CD14-positive monocyte (primary cell): ENCODE measurements around the gene CDH5. TPM values are rescaled to one million over a fixed set of nuclear protein-coding genes. Genes with fewer than 3 reads are reported as not detected.
A peak's percentile ranks its signal among the peaks of the same experiment; 100 is the strongest.

ENCODE experiments used
- DNase-seq, 3 donors: peaks; one replicate each; pipeline ENCODE4 v3.0.0-alpha.2; 2011 to 2022
- H2AFZ ChIP-seq: 2 replicates; pipeline ENCODE4 v1.6.0; 2012; ENCODE audit warnings: mild to moderate bottlenecking, low read depth, low read length, inconsistent platforms; ENCODE audit not compliant: insufficient read depth, poor library complexity, severe bottlenecking
- H3K27ac ChIP-seq, 2 donors: 1 replicate in 1 of 2; 2 replicates in 1 of 2; pipeline ENCODE4 v1.5.1; 2012 to 2013; ENCODE audit warnings: low read length in 2 of 2, control low read depth in 1 of 2, inconsistent platforms in 1 of 2, low read depth in 1 of 2, mild to moderate bottlenecking in 1 of 2
- H3K27me3 ChIP-seq, 2 donors: one replicate each; pipeline versions ENCODE4 v1.6.0 to v1.6.1; 2011 to 2013; ENCODE audit warnings: low read length in 2 of 2; ENCODE audit not compliant: control insufficient read depth in 2 of 2, insufficient read depth in 2 of 2
- H3K36me3 ChIP-seq, 2 donors: replicated peaks in 1 of 2; 1 replicate in 1 of 2; 2 replicates in 1 of 2; pipeline versions ENCODE4 v1.5.1 to v1.6.1; 2012 to 2013; ENCODE audit warnings: low read length in 2 of 2, control low read depth in 1 of 2, inconsistent platforms in 1 of 2, mild to moderate bottlenecking in 1 of 2; ENCODE audit not compliant: insufficient read depth in 2 of 2, control insufficient read depth in 1 of 2
- H3K4me1 ChIP-seq, 2 donors: 1 replicate in 1 of 2; 2 replicates in 1 of 2; pipeline versions ENCODE4 v1.5.1 to v1.6.1; 2012 to 2013; ENCODE audit warnings: low read length in 2 of 2, control low read depth in 1 of 2, inconsistent platforms in 1 of 2, mild to moderate bottlenecking in 1 of 2, moderate library complexity in 1 of 2; ENCODE audit not compliant: insufficient read depth in 2 of 2, control insufficient read depth in 1 of 2
- H3K4me2 ChIP-seq: replicated peaks from 2 replicates; pipeline ENCODE3; 2012; ENCODE audit warnings: low read length, moderate library complexity, mild to moderate bottlenecking; ENCODE audit not compliant: poor library complexity, severe bottlenecking; ENCODE audit errors: extremely low read depth
- H3K4me3 ChIP-seq, 3 experiments: fragments of 200-600 bp in 1 of 3; sonication (generic) in 1 of 3; replicated peaks in 1 of 3; 1 replicate in 2 of 3; 2 replicates in 1 of 3; pipeline ENCODE4 v1.5.1; 2011 to 2013; ENCODE audit warnings: low read length in 3 of 3, mild to moderate bottlenecking in 3 of 3, control low read depth in 2 of 3, low read depth in 2 of 3, inconsistent platforms in 1 of 3, moderate library complexity in 1 of 3
- H3K79me2 ChIP-seq: 2 replicates; pipeline ENCODE4 v1.6.0; 2012; ENCODE audit warnings: mild to moderate bottlenecking, control low read depth, inconsistent platforms, low read length, moderate library complexity; ENCODE audit not compliant: insufficient read depth
- H3K9ac ChIP-seq: 2 replicates; pipeline ENCODE4 v1.6.0; 2017; ENCODE audit warnings: low read length, mild to moderate bottlenecking; ENCODE audit not compliant: insufficient read depth, poor library complexity, severe bottlenecking
- H3K9me3 ChIP-seq, 2 donors: replicated peaks in 1 of 2; 1 replicate in 1 of 2; 2 replicates in 1 of 2; pipeline versions ENCODE4 v1.5.1 to v1.6.1; 2012 to 2013; ENCODE audit warnings: low read length in 2 of 2, control low read depth in 1 of 2; ENCODE audit not compliant: control insufficient read depth in 1 of 2, insufficient read depth in 1 of 2
- H4K20me1 ChIP-seq: 2 replicates; pipeline ENCODE4 v1.6.0; 2012; ENCODE audit warnings: mild to moderate bottlenecking, low read length, control low read depth, moderate library complexity; ENCODE audit not compliant: insufficient read depth
- H3K27ac Mint-ChIP-seq, 7 donors: one replicate each; pipeline ENCODE4 v1.8.0; 2020; ENCODE audit warnings: mild to moderate bottlenecking in 7 of 7, mixed read lengths in 7 of 7, moderate library complexity in 6 of 7, inconsistent platforms in 2 of 7
- H3K27me3 Mint-ChIP-seq, 3 donors: one replicate each; pipeline ENCODE4 v1.8.0; 2021 to 2022; ENCODE audit warnings: low read depth in 3 of 3, mild to moderate bottlenecking in 3 of 3, mixed read lengths in 3 of 3, moderate library complexity in 3 of 3, inconsistent platforms in 1 of 3
- H3K36me3 Mint-ChIP-seq, 2 donors: one replicate each; pipeline ENCODE4 v1.8.0; 2020; ENCODE audit warnings: mixed read lengths in 2 of 2, inconsistent platforms in 1 of 2, mild to moderate bottlenecking in 1 of 2
- H3K4me1 Mint-ChIP-seq: one replicate; pipeline ENCODE4 v1.8.0; 2020; ENCODE audit warnings: mild to moderate bottlenecking, mixed read lengths
- H3K4me3 Mint-ChIP-seq, 2 donors: one replicate each; pipeline ENCODE4 v1.8.0; 2020; ENCODE audit warnings: mild to moderate bottlenecking in 2 of 2, mixed read lengths in 2 of 2, moderate library complexity in 1 of 2
- H3K9me3 Mint-ChIP-seq, 7 donors: one replicate each; pipeline ENCODE4 v1.8.0; 2020 to 2022; ENCODE audit warnings: mixed read lengths in 7 of 7, mild to moderate bottlenecking in 6 of 7, moderate library complexity in 6 of 7, inconsistent platforms in 2 of 7
- WGBS: methylation state at CpG from one replicate; pipeline ENCODE4 v1.1.5; 2013; ENCODE audit warnings: missing lambda C conversion rate; ENCODE audit not compliant: insufficient coverage; 5-methylcytosine and 5-hydroxymethylcytosine counted together
- intact Hi-C, 2 donors: fragments of 100-400 bp; cut with micrococcal nuclease; formaldehyde crosslinking; loops; one replicate each; pipeline versions ENCODE4 v1.15.0 to v1.15.1; 2023
- polyA plus RNA-seq, 3 donors: library from polyadenylated mRNA; depleted of rRNA in 1 of 3; unstranded in 2 of 3; stranded (reverse) in 1 of 3; fragments of 300-500 nt in 2 of 3; fragments of >200 nt in 1 of 3; fragmentation: Illumina TruSeq in 2 of 3; gene quantifications; 1 replicate in 2 of 3; 2 replicates in 1 of 3; pipeline ENCODE4 v1.2.3, GENCODE V29; 2012 to 2021
- TF ChIP-seq, protein P1 (sequence below): fragments of 200-600 bp; IDR thresholded peaks from one replicate; pipeline ENCODE4 v1.8.0; 2022; ENCODE audit warnings: antibody characterized with exemption, mild to moderate bottlenecking

The CDH5 gene
- polyA plus RNA-seq, 3 donors = 0.12 to 0.22 TPM; not detected in 1

GRCh38 chr16:66355526-66355925, 11.0 kb upstream of the CDH5 start:
- no peaks in the 10 kb centered on the region for H3K36me3 Mint-ChIP-seq
- H3K9me3 Mint-ChIP-seq = no peaks in the 10 kb centered on the region
- Histone ChIP-seq H3K4me3 (no peak overlapping the region), H3K4me2 (no peak overlapping the region), H3K27ac (no peak overlapping the region), H3K36me3 (no peaks in the 10 kb centered on the region), H3K9me3 (no peaks in the 10 kb centered on the region), H2AFZ (no peak overlapping the region), H3K9ac (no peak overlapping the region), H4K20me1 (no peaks in the 10 kb centered on the region), H3K27me3 (no peaks in the 10 kb centered on the region), H3K4me1 (peaks cover 15 to 16% of the 10 kb centered on the region in 2 donors), H3K79me2 (no peaks in the 10 kb centered on the region)
- H3K27ac Mint-ChIP-seq = peak overlapping the region in 1 of 7 donors; percentile 14
- H3K4me3 Mint-ChIP-seq = no peak overlapping the region
- intact Hi-C loops = no loop called here
- TF ChIP-seq, protein P1, sequence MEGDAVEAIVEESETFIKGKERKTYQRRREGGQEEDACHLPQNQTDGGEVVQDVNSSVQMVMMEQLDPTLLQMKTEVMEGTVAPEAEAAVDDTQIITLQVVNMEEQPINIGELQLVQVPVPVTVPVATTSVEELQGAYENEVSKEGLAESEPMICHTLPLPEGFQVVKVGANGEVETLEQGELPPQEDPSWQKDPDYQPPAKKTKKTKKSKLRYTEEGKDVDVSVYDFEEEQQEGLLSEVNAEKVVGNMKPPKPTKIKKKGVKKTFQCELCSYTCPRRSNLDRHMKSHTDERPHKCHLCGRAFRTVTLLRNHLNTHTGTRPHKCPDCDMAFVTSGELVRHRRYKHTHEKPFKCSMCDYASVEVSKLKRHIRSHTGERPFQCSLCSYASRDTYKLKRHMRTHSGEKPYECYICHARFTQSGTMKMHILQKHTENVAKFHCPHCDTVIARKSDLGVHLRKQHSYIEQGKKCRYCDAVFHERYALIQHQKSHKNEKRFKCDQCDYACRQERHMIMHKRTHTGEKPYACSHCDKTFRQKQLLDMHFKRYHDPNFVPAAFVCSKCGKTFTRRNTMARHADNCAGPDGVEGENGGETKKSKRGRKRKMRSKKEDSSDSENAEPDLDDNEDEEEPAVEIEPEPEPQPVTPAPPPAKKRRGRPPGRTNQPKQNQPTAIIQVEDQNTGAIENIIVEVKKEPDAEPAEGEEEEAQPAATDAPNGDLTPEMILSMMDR = no peak
- WGBS = no CpG with 5 or more reads among the region's 8 CpGs
- DNase-seq = no peak
- H3K27me3 Mint-ChIP-seq = peaks cover 5 to 16% (median 9%) of the 10 kb centered on the region in 3 donors
- peaks cover 31% of the 10 kb centered on the region for H3K4me1 Mint-ChIP-seq

DNA sequence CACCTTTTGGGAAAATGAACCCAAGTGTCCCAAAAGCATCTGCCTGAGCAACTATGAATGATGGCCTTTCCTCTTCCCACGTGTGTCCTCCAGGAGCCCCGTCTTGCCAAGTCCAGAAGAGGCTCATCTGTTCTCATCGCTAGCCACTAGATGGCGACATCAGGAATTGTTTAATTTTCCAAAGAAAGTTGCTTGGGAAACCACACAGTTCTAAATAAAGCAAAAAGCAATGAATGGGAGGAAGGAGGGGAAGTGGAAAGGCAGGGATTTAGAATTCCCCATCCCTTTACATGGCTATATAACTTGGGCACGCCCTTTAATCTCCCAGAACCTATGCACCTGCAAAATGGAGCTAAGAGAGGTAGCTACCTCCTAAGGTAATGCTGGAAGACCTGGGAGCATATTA, 9.0 kb upstream of the CDH5 start:
- DNase-seq = peak in 2 of 3 donors; percentile 52 to 57
- intact Hi-C loops = no loop called here
- H3K27me3 Mint-ChIP-seq = peaks cover 9 to 24% (median 17%) of the 10 kb centered on the region in 3 donors

More for the DNA sequence above, 9.0 kb upstream of the CDH5 start:
- no peak overlapping the region for H3K9ac ChIP-seq
- Mint-ChIP-seq H3K36me3 (no peaks in the 10 kb centered on the region), H3K4me1 (peaks cover 44% of the 10 kb centered on the region), H3K9me3 (no peaks in the 10 kb centered on the region), H3K4me3 (no peak overlapping the region), H3K27ac (peak overlapping the region in 1 of 7 donors; percentile 40)
- WGBS = 0% methylated on average over 2 of the region's 5 CpGs
- no peak overlapping the region for H3K27ac ChIP-seq
- H3K36me3 ChIP-seq = no peaks in the 10 kb centered on the region
- H3K9me3 ChIP-seq = no peaks in the 10 kb centered on the region
- H3K4me1 ChIP-seq = peaks cover 20 to 24% of the 10 kb centered on the region in 2 donors
- H3K4me3 ChIP-seq = no peak overlapping the region
- H4K20me1 ChIP-seq = no peaks in the 10 kb centered on the region
- TF ChIP-seq, protein P1 = peak; percentile 84
- H3K4me2 ChIP-seq = no peak overlapping the region
- H3K27me3 ChIP-seq = peaks cover 0 to 3% of the 10 kb centered on the region in 2 donors
- no peaks in the 10 kb centered on the region for H3K79me2 ChIP-seq
- H2AFZ ChIP-seq = no peak overlapping the region
